ENCODE measurements around the gene PSMB3.

Gene PSMB3

GRCh38 chr17:38752308-38753070 lies at the start of gene PSMB3:
Gene PSMB3 (plus strand): TSS chr17:38752741. CDS start chr17:38752827, 86 bp downstream.
- DNase-seq (ENCODE audit: low spot score), result peak; percentile 97

DNA sequence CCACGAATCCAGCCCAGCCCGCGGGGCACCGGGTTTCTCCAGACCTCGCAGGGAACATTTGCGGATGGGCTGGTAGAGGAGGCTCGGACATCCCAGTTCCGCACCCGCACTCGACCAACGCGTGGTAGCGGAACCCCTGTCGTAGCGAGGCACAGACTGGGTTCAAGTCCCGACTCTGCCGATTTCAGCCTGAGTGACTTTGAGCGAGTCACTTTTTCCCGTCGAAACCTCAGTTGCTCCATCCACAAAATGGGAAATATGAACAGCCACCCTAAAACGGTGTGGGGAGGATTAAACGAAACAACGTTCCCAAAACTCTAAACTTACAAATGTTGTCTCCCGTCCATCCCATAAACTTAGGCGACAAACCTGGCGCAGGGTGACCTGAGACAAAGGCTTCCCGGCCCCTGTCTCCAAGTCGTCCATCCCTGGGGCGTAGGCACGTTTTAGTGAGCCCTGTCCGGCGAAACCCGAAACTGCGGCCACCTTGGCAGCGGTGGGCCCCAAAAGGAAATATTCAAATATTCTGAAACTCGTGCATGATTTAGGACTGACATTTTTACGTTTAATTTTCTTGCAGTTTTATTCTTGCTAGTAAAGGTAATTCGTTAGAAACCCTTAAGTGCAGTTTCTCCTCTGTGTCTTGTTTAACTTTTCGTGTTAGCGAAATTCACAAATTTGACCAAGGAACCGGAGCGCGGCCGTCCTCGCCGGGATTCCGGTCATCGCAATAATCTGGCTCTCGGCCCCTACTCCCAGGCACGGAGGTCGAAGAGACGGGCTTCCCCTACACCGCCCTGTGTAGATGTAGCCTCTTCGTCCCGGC lies 49.4 kb upstream of the PSMB3 start:
- peak; percentile 13 for DNase-seq (ENCODE audit: low spot score)

DNA sequence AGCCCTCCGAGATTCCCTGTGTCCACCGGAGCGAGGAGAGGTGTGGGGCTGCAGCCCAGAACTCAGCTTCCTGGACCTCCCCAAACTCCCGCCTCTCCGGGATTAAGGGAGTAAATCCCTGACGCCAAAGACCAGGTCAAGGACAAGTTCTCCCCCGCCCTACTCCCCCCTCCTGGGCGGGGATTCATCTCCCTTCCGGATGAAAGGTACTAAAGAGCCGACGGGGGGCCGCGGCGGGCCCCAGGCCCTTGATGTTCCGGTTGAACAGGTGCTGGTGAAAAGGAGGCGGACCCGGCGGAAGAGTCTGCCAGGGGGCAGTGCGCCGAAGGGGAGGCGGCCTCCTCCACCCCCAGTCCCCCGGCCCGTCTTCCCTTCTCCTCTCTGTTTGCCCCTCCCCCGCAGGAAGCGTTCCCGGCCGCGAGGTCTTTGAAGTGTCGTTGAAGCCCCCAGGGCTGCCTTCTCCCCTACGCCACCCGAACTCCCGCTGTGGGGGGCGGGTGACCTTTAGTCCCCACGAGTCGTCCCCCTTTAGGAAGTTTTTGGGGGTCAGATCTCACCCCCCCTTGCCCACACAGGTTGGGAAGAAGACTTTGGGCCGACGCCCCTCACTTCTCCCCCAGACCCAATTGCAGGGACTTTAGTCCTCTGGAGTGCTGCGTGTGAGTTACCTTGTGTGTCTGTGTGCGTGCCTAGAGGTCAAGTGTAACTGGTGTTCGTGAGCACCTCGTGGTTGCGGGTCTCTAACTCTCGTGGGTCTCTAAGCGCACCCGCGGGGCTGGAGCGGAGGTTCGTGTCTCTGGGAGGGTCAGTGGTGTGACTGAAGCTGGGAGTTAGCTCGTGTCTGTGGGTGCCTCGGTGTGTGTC lies 48.6 kb upstream of the PSMB3 start:
- DNase-seq (ENCODE audit: low spot score), result peak; percentile 14

DNA sequence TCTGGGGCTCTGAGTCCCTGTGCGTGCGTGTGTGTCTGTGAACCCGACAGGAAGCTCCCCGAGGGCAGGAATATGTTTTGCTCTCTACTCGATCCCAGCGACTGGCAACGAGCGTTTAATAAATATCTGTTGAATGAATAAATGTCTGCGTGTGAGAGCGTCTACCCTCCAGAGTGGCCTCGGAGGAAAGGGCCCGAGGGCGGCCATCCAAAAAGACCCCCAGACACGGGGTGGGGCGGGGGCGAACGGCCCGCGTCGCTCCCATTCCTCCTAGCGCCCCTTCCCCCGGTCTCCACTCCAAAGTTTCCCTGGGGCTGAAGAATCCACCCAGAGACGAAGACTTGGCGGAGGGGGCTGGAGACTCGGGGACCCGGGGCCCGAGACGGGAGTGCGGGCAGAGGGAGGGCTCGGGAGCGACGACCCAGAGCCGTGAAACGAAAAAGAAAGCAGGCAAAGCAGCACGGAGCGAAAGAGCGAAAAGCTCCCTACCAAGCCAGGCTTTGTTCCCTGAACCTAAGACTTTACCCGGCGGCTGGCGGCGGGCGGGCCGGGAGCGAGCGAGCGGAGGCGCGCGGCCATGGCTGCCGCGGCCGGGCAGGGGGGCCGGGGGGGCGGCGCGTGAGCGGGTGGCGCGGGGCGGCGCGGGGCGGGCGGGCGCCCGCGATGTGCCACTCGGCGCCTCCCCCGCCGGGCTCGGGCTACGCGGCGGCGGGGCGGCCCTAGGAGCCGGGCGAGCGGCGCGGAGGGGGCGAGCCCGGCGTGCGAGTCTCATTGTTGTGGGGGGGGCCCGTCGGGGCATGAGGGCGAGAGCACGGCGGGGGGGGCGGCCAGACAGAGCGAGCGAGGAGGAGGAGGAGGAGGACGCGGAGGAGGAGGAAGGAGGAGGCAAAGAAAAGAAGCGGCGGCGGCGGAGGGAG lies 47.7 kb upstream of the PSMB3 start, which contains the start of gene MLLT6:
MLLT6 (plus strand) TSS at position 668 of the 917 bp plus-strand sequence. CDS start 360 bp downstream, outside the sequence.
- peak; percentile 61 for DNase-seq (ENCODE audit: low spot score)

GRCh38 chr17:38705523-38705802 lies 47.1 kb upstream of the PSMB3 start:
- DNase-seq (ENCODE audit: low spot score), result no peak

- no peak for DNase-seq (ENCODE audit: low spot score)
These were observed 46.6 kb upstream of the PSMB3 start for GRCh38 chr17:38705803-38706504.

DNA sequence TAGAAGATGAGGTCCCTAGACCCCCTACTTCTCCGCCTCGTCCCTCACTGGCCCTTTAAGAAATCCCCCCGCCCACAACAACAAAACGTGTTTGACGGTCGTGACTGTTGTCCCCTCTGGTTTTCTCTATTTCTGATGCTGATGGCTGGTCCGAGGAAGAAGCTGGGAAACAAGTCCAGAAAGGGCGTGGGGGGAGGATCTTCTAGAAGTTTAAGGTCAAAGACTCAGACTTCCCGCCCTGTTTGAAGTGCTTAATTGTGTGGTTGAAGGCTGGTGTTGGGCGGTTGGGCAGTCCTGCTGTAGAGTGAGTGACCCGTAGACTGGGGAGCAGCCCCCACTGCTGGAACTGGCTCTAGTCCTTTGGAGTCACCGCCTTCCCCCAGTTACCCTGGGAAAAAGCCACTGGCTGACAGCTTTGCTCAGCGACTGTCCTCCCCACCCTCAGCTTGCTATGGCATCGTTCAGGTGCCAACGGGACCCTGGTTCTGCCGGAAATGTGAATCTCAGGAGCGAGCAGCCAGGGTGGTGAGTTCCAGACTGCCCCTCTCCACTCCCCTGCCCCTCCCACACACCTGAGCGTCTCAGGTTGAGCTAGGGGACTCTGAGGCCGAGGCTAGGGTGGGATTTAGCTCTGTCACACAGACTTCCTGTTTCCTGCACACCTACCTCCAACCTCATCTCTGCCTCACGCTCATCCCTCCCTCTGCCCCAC lies 45.9 kb upstream of the PSMB3 start:
- DNase-seq (ENCODE audit: low spot score), result no peak

DNA sequence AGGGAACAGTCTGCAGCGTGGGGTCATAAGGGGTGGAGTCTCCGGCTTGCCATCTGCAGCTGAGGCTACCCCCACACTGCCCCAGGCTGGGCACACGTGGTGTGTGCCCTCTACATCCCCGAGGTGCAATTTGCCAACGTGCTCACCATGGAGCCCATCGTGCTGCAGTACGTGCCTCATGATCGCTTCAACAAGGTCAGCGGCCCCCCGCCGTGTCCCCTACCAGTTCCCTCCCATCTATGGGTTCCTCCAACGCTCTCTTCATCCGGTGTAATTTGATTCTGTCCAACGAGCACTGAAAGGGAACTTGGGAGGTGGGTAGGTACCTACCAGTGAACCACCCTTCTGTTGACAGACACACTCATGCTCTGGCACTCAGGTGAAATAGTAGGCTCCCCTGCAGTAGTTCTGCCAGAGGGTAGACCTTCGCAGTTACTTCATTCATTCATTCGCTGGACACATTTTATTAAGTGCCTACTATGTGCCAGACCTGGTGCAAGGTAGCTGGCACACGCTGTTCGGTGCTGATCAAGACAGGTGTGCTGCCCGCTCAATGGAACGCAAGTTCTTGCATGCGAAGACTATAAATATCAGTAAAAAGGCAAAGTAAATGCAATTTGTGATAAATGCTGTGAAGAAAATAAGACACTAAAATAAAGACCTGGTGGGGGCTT lies 44.7 kb upstream of the PSMB3 start:
- no peak for DNase-seq (ENCODE audit: low spot score)

DNA sequence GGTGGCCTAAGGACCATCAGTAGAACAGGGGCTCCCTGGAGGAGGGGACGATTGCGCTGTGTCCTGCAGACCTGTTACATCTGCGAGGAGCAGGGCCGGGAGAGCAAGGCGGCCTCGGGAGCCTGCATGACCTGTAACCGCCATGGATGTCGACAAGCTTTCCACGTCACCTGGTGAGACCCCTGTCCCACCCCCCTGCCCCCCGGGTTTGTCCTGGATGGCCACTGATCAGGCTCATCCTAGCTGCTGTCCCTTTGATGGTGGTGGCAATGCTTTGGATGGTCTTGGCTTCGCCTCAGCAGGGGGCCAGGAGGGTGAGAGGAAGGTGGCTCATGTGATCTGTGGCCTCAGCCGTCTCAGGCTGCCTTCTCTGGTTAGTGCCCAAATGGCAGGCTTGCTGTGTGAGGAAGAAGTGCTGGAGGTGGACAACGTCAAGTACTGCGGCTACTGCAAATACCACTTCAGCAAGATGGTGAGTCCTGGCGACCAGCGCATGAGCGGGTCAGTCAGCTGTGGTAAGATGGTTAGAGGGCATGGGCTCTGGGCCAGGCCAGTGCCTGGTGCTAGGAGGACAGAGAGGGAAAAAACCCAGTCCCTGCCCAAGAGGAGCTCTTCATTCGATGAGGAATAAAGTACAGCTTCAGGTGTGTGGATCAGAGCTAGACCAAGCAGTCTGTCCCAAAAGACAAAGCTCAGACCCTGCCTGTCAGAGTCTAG lies 43.3 kb upstream of the PSMB3 start:
- no peak for DNase-seq (ENCODE audit: low spot score)

- no peak for DNase-seq (ENCODE audit: low spot score)
These were observed 42.5 kb upstream of the PSMB3 start for GRCh38 chr17:38709864-38710603.

- DNase-seq (ENCODE audit: low spot score), result no peak
These were observed 42.0 kb upstream of the PSMB3 start for GRCh38 chr17:38710604-38710962.

GRCh38 chr17:38710985-38711384 lies 41.6 kb upstream of the PSMB3 start:
- no peak for DNase-seq (ENCODE audit: low spot score)

GRCh38 chr17:38711792-38712571 lies 40.6 kb upstream of the PSMB3 start:
- no peak for DNase-seq (ENCODE audit: low spot score)

DNA sequence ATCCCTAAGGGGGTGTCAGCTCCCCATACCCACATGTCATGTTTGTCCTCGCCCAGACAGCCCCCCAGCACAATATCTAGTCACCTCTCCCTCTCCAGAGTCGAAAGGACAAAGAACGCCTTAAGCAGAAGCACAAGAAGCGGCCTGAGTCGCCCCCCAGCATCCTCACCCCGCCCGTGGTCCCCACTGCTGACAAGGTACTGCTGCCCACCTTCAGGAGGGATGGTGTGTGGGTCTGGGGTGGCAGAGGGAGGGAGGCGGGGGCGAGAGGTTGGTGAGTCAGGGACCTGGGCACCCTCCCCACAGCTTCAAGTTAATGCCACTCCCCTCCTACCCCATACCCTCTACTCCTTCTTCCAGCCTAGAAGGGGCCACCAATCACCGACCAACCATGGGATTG lies 39.9 kb upstream of the PSMB3 start:
- no peak for DNase-seq (ENCODE audit: low spot score)

DNA sequence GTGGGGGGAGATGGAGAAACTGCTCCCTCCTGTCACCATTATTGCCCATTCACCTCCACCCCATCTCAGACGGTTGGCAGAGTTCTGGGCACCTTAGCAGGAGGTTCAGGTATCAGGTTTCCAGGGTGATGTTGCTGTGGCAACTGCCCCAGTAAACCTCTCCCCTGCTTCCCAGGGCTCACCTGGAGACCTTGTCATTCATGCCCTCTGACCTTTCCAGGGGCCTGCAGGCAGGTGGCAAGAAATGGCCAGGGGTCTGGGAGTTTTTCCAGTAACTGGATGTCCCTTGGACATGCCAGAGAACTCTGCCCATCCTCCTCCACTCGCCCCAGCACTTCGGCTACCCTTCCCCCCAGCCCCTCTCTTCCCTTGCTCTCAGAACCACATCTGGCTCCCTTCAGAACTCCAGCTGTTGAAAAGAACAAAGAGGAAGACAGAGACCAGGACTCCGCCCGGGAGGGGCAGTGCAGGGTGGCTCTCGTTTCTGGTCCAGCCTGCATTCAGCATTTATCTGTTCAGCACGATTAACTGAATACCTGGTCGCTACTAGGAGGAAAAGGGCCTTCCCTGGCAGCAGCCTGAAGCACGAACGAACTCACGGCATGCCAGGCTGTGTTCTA lies 39.0 kb upstream of the PSMB3 start:
- no peak for DNase-seq (ENCODE audit: low spot score)

- no peak for DNase-seq (ENCODE audit: low spot score)
These were observed 37.2 kb upstream of the PSMB3 start for GRCh38 chr17:38715216-38715943.
